ENCODE measurements around the gene HABP2. TPM values are rescaled to one million over a fixed set of nuclear protein-coding genes. Genes with fewer than 3 reads are reported as not detected.

The HABP2 gene
- total RNA-seq, 3 donors from 2014 or later, result not detected

DNA sequence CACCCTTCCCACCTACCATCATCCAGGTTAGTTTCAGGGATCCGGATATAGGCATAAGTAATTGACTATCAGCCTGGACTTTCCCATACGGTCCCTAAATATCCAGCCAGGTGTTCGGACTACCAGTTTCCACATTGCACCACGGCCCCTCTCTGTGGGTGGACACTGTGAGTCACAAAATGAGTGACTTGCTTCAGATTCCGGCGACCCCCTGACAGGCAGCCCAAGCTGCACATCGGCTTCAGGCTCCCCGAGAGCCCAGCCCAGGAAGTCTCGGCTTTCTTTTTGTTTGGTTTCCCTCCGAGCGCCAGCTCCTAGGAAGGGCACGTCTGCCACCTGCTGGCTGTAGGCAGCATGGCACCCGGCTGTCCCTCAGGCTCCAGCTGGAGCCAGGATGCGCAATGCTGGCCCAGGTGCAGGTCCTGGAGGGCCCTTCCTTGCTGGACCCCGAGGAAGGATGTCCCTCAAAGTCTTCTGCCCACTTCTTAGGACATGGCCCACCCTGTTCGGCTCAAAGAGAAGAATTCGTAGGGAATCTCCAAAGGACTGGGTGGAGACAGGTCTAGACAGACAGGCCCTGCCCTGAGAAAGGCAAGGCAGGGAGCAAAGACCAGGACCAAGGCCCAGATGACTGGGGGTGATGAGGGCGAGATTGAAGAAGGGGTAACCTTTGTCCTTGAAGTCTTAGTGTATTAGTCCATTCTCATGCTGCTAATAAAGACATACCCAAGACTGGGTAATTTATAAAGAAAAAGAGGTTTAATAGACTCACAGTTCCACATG, 10.6 kb downstream of the HABP2 start:
- peaks cover 10% of the 10 kb centered on the region for H3K4me1 ChIP-seq (ENCODE audit: low read depth)
- ATAC-seq, result peak; percentile 98
- H3K4me3 ChIP-seq, result no peak overlapping the region
- H3K36me3 ChIP-seq (ENCODE audit: low read depth), result no peaks in the 10 kb centered on the region
- H3K9me3 ChIP-seq, result no peaks in the 10 kb centered on the region
- DNase-seq, result peak; percentile 79 to 89 (median 87)
- intact Hi-C loops (cut with DNase I, micrococcal nuclease), result loop anchor here in 1 of 2 donors (5.0 kb wide), 1 partner anchor 1091 kb away; no protein-coding TSS in a partner anchor
- TF ChIP-seq CTCF (IDR thresholded peaks at IDR 0.05), result peak; percentile 98

DNA sequence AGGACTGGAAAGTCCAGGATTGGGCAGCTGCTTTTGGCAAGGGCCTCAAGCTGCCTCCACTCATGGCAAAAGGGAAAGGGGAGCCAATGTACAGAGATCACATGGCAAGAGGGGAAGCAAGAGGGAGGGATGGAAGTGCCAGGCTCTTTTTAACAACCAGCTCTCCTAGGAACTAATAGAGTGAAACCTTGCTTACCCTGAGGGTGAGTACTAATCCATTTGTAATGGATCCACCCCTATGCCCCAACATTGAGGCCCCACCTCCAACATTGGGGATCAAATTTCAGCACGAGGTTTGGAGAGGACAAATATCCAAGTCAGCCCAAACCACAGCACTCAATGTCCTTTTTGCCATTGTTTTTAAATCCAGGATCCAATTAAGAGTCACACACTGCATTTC, 12.5 kb downstream of the HABP2 start:
- Histone ChIP-seq H3K9me3 (no peaks in the 10 kb centered on the region), H3K36me3 (ENCODE audit: low read depth) (no peaks in the 10 kb centered on the region), H3K4me1 (ENCODE audit: low read depth) (peaks cover 10% of the 10 kb centered on the region), H3K4me3 (no peak overlapping the region)
- DNase-seq (no peak), ATAC-seq (no peak)
- intact Hi-C loops (cut with DNase I, micrococcal nuclease), result no loop called here
- TF ChIP-seq CTCF (IDR thresholded peaks at IDR 0.05), result no peak

GRCh38 chr10:113566888-113567287, 14.0 kb downstream of the HABP2 start:
- ATAC-seq (no peak), DNase-seq (no peak)
- Histone ChIP-seq H3K9me3 (no peaks in the 10 kb centered on the region), H3K36me3 (ENCODE audit: low read depth) (no peaks in the 10 kb centered on the region), H3K4me1 (ENCODE audit: low read depth) (peaks cover 10% of the 10 kb centered on the region), H3K4me3 (no peak overlapping the region)
- intact Hi-C loops (cut with DNase I, micrococcal nuclease), result no loop called here
- TF ChIP-seq CTCF (IDR thresholded peaks at IDR 0.05), result no peak

GRCh38 chr10:113569576-113569975, 16.7 kb downstream of the HABP2 start:
- DNase-seq (no peak), ATAC-seq (no peak)
- Histone ChIP-seq H3K4me3 (no peak overlapping the region), H3K9me3 (no peaks in the 10 kb centered on the region), H3K36me3 (ENCODE audit: low read depth) (no peaks in the 10 kb centered on the region), H3K4me1 (ENCODE audit: low read depth) (no peaks in the 10 kb centered on the region)
- TF ChIP-seq CTCF (IDR thresholded peaks at IDR 0.05), result no peak
- intact Hi-C loops (cut with DNase I, micrococcal nuclease), result no loop called here

GRCh38 chr10:113572520-113573290, 19.9 kb downstream of the HABP2 start:
- H3K4me1 ChIP-seq (ENCODE audit: low read depth), result no peaks in the 10 kb centered on the region
- no peaks in the 10 kb centered on the region for H3K36me3 ChIP-seq (ENCODE audit: low read depth)
- H3K9me3 ChIP-seq, result no peaks in the 10 kb centered on the region
- intact Hi-C loops (cut with DNase I, micrococcal nuclease), result no loop called here
- DNase-seq (no peak), ATAC-seq (no peak)
- H3K4me3 ChIP-seq, result no peak overlapping the region
- TF ChIP-seq CTCF (IDR thresholded peaks at IDR 0.05), result no peak
